Thyroid gland (tissue), 4 donors: Measurements from ENCODE around the gene VMP1. TPM values are rescaled to one million over a fixed set of nuclear protein-coding genes. Genes with fewer than 3 reads are reported as not detected.
"Not testable (repeated sequence)": the region's sequence is repeated elsewhere in the genome, so short reads cannot be mapped to it uniquely, and the experiment has no call there.

Experiments
- DNase-seq, 2 donors: peaks; one replicate each; pipeline ENCODE4 v3.0.0-alpha.2; 2019
- H3K27ac ChIP-seq, 3 donors: fragments of 200-600 bp; sonication (generic); 1 replicate in 2 of 3; 2 replicates in 1 of 3; pipeline ENCODE4 v1.5.1; 2016 to 2019; ENCODE audit warnings: mild to moderate bottlenecking in 1 of 3, moderate library complexity in 1 of 3
- H3K27me3 ChIP-seq: fragments of 200-600 bp; sonication (generic); one replicate; pipeline ENCODE4 v1.5.1; 2019
- H3K36me3 ChIP-seq, 2 donors: fragments of 200-600 bp; sonication (generic); one replicate each; pipeline ENCODE4 v1.5.1; 2016 to 2019
- H3K4me1 ChIP-seq, 2 donors: fragments of 200-600 bp; sonication (generic); one replicate each; pipeline ENCODE4 v1.5.1; 2017 to 2019
- H3K4me3 ChIP-seq, 3 donors: fragments of 200-600 bp; sonication (generic); replicated peaks in 1 of 3; 1 replicate in 2 of 3; 2 replicates in 1 of 3; pipeline ENCODE4 v1.5.1; 2016; ENCODE audit warnings: mild to moderate bottlenecking in 1 of 3
- H3K9me3 ChIP-seq: fragments of 200-600 bp; sonication (generic); one replicate; pipeline ENCODE4 v1.5.1; 2017
- CTCF ChIP-seq, 6 experiments: fragments of 200-600 bp in 3 of 6; fragments of 450-650 bp in 3 of 6; sonication (generic) in 3 of 6; IDR thresholded peaks; one replicate each; pipeline ENCODE4 v1.5.1; 2016 to 2019; ENCODE audit warnings: antibody characterized with exemption in 6 of 6, mild to moderate bottlenecking in 2 of 6, inconsistent platforms in 1 of 6, moderate library complexity in 1 of 6
- POLR2A ChIP-seq, 2 donors: fragments of 450-650 bp; IDR thresholded peaks; one replicate each; pipeline ENCODE4 v1.6.1; 2017; ENCODE audit warnings: antibody characterized with exemption in 2 of 2, mild to moderate bottlenecking in 2 of 2, moderate library complexity in 1 of 2
- WGBS, 2 donors: methylation state at CpG; one replicate each; pipeline ENCODE4 v1.1.5; 2017; 5-methylcytosine and 5-hydroxymethylcytosine counted together
- intact Hi-C: fragments of 100-400 bp; cut with DNase I; formaldehyde crosslinking; loops from one replicate; pipeline ENCODE4 v1.15.1; 2023
- total RNA-seq, 4 donors: library from RNA; depleted of rRNA; stranded (reverse); fragments of >200 nt; gene quantifications; one replicate each; pipeline ENCODE4 v1.2.3, GENCODE V29; 2016

The VMP1 gene
- total RNA-seq, 4 donors from 2014 or later, result 98.5 to 168 (median 125) TPM

- no peak overlapping the region for H3K27ac ChIP-seq
- no peaks in the 10 kb centered on the region for H3K9me3 ChIP-seq
- 96 to 100% methylated on average over 2 of the region's 2 CpGs for WGBS, 2 donors
- intact Hi-C loops, result no loop called here
- DNase-seq, result no peak
- no peaks in the 10 kb centered on the region for H3K36me3 ChIP-seq
- TF ChIP-seq CTCF (IDR thresholded peaks at IDR 0.05) (no peak), POLR2A (IDR thresholded peaks at IDR 0.05) (no peak)
- H3K4me1 ChIP-seq, result peaks cover 15 to 28% of the 10 kb centered on the region in 2 donors
- H3K4me3 ChIP-seq, result no peak overlapping the region
- no peaks in the 10 kb centered on the region for H3K27me3 ChIP-seq
Observed at GRCh38 chr17:59757881-59758385, 50.5 kb downstream of the VMP1 start.

GRCh38 chr17:59758998-59759651 lies 51.7 kb downstream of the VMP1 start:
- peaks cover 13 to 28% of the 10 kb centered on the region in 2 donors for H3K4me1 ChIP-seq
- H3K4me3 ChIP-seq, H3K36me3 ChIP-seq, H3K9me3 ChIP-seq, intact Hi-C loops, DNase-seq, H3K27ac ChIP-seq, H3K27me3 ChIP-seq: not testable (repeated sequence)
- 97 to 99% methylated on average over 4 of the region's 4 CpGs for WGBS, 2 donors

- H3K9me3 ChIP-seq, result no peaks in the 10 kb centered on the region
- TF ChIP-seq CTCF (IDR thresholded peaks at IDR 0.05), result no peak
- TF ChIP-seq POLR2A (IDR thresholded peaks at IDR 0.05), result no peak
- no peak for DNase-seq
- no peaks in the 10 kb centered on the region for H3K36me3 ChIP-seq
- no peak overlapping the region for H3K4me3 ChIP-seq
- intact Hi-C loops, result no loop called here
- H3K4me1 ChIP-seq, result peaks cover 11 to 25% of the 10 kb centered on the region in 2 donors
- H3K27ac ChIP-seq, result no peak overlapping the region
- WGBS, 2 donors, result 93 to 99% methylated on average over 1 of the region's 1 CpG
- no peaks in the 10 kb centered on the region for H3K27me3 ChIP-seq
Observed at GRCh38 chr17:59760160-59760559, 52.7 kb downstream of the VMP1 start.

- H3K4me1 ChIP-seq, result peaks cover 6 to 14% of the 10 kb centered on the region in 2 donors
- intact Hi-C loops, result no loop called here
- 47 to 50% methylated on average over 3 of the region's 3 CpGs for WGBS, 2 donors
- TF ChIP-seq CTCF (IDR thresholded peaks at IDR 0.05) (no peak), POLR2A (IDR thresholded peaks at IDR 0.05) (no peak)
- no peaks in the 10 kb centered on the region for H3K27me3 ChIP-seq
- H3K9me3 ChIP-seq, result no peaks in the 10 kb centered on the region
- H3K27ac ChIP-seq, result peak overlapping the region in 2 of 3 donors; percentile 7 to 31
- no peak overlapping the region for H3K4me3 ChIP-seq
- no peak for DNase-seq
- no peaks in the 10 kb centered on the region for H3K36me3 ChIP-seq
Observed at GRCh38 chr17:59761385-59762048, 54.1 kb downstream of the VMP1 start.

GRCh38 chr17:59762049-59762823 lies 54.8 kb downstream of the VMP1 start:
- DNase-seq, result no peak
- 96 to 97% methylated on average over 4 of the region's 4 CpGs for WGBS, 2 donors
- no peaks in the 10 kb centered on the region for H3K9me3 ChIP-seq
- no peak overlapping the region for H3K4me3 ChIP-seq
- H3K27ac ChIP-seq, result peak overlapping the region in 2 of 3 donors; percentile 7 to 31
- TF ChIP-seq CTCF (IDR thresholded peaks at IDR 0.05), result no peak
- no peak for TF ChIP-seq POLR2A (IDR thresholded peaks at IDR 0.05)
- H3K36me3 ChIP-seq, result no peaks in the 10 kb centered on the region
- H3K4me1 ChIP-seq, result peaks cover 6 to 9% of the 10 kb centered on the region in 2 donors
- intact Hi-C loops, result no loop called here
- H3K27me3 ChIP-seq, result no peaks in the 10 kb centered on the region
